ENCODE results near the gene CPEB2. TPM values are rescaled to one million over a fixed set of nuclear protein-coding genes. Genes with fewer than 3 reads are reported as not detected.

CPEB2 gene
- total and polyA plus RNA-seq, 8 donors: 8.4 to 27.7 (median 12.2) TPM

DNA sequence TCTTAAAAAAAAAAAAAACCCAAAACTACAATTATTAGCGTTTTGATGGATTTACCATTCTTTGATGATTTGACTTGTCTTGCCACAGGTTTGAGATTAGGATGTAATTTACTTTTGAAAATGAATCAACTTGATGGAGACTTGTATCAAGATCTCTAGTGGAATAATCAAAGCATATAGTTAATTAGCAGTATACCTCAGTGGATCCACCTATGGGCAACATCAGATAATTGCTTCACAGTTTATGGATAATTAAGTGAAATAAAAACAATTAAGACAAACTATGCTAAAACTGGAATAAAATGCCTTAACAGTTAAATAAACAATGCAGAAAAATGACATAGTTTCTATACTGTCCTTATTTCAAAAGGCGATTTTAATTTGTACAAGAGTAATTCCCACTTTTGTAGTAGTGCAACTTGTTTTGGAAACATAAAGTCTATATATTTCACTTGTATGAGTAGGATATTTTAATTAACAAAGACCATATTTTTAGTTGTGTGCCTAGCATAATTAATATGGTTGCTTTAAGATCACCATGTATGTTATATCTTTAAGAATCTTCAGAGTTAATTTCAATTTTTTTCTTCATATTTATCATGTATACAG lies 4.2 kb downstream of the CPEB2 start:
- H3K4me1 ChIP-seq: peaks cover 9 to 35% of the 10 kb centered on the region in 2 donors
- ATAC-seq (no peak), DNase-seq (no peak)
- peak overlapping the region in 1 of 2 donors; percentile 96 for H3K4me3 ChIP-seq
- H3K27ac ChIP-seq: peak overlapping the region; percentile 100
- intact Hi-C loops (cut with DNase I): no loop called here
- peaks cover 0 to 33% of the 10 kb centered on the region in 2 donors for H3K36me3 ChIP-seq
- TF ChIP-seq CTCF (IDR thresholded peaks at IDR 0.05): peak in 1 of 2 donors; percentile 15
- H3K9me3 ChIP-seq: no peaks in the 10 kb centered on the region
- no peaks in the 10 kb centered on the region for H3K27me3 ChIP-seq

- H3K27ac ChIP-seq: no peak overlapping the region
Observed at GRCh38 chr4:15007201-15007600, 4.9 kb downstream of the CPEB2 start.

GRCh38 chr4:15010038-15010585 lies 7.8 kb downstream of the CPEB2 start:
- peaks cover 0 to 34% of the 10 kb centered on the region in 2 donors for H3K36me3 ChIP-seq
- no peak for ATAC-seq
- DNase-seq: no peak
- no peaks in the 10 kb centered on the region for H3K27me3 ChIP-seq
- no peak for TF ChIP-seq CTCF (IDR thresholded peaks at IDR 0.05)
- H3K9me3 ChIP-seq: no peaks in the 10 kb centered on the region
- H3K4me3 ChIP-seq: no peak overlapping the region
- intact Hi-C loops (cut with DNase I): no loop called here
- H3K4me1 ChIP-seq: peaks cover 9 to 40% of the 10 kb centered on the region in 2 donors
- no peak overlapping the region for H3K27ac ChIP-seq

More at GRCh38 chr4:15007201-15007600, 4.9 kb downstream of the CPEB2 start:
- ATAC-seq (no peak), DNase-seq (no peak)
- Histone ChIP-seq H3K27me3 (no peaks in the 10 kb centered on the region), H3K9me3 (no peaks in the 10 kb centered on the region), H3K36me3 (peaks cover 0 to 34% of the 10 kb centered on the region in 2 donors), H3K4me3 (no peak overlapping the region), H3K4me1 (peaks cover 9 to 35% of the 10 kb centered on the region in 2 donors)
- no peak for TF ChIP-seq CTCF (IDR thresholded peaks at IDR 0.05)
- intact Hi-C loops (cut with DNase I): no loop called here

DNA sequence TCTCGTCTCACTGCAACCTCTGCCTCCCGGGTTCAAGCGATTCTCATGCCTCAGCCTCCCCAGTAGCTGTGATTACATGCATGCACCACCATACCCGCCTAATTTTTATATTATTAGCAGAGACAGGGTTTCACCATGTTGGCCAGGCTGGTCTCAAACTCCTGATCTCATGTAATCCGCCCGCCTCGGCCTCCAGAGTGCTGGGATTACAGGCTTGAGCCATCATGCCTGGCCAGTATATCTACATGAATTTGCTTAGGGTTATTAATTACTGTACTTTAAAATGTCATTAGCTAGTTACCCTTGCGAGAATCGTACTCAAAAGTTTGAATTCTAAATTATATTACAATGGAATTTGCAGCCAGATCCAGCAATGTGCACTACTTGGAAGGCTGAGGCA lies 8.9 kb downstream of the CPEB2 start:
- peaks cover 0 to 41% of the 10 kb centered on the region in 2 donors for H3K36me3 ChIP-seq
- no peak for ATAC-seq

More for the DNA sequence above, 8.9 kb downstream of the CPEB2 start:
- Histone ChIP-seq H3K27me3 (no peaks in the 10 kb centered on the region), H3K27ac (no peak overlapping the region), H3K9me3 (no peaks in the 10 kb centered on the region), H3K4me3 (no peak overlapping the region), H3K4me1 (peaks cover 9 to 31% of the 10 kb centered on the region in 2 donors)
- DNase-seq: peak in 1 of 4 donors; percentile 17
- no peak for TF ChIP-seq CTCF (IDR thresholded peaks at IDR 0.05)
- intact Hi-C loops (cut with DNase I): no loop called here
